ENCODE measurements around the gene DENND1B.

DENND1B gene

GRCh38 chr1:197680311-197680710 lies 95.0 kb downstream of the DENND1B start:
- DNase-seq, result no peak

DNA sequence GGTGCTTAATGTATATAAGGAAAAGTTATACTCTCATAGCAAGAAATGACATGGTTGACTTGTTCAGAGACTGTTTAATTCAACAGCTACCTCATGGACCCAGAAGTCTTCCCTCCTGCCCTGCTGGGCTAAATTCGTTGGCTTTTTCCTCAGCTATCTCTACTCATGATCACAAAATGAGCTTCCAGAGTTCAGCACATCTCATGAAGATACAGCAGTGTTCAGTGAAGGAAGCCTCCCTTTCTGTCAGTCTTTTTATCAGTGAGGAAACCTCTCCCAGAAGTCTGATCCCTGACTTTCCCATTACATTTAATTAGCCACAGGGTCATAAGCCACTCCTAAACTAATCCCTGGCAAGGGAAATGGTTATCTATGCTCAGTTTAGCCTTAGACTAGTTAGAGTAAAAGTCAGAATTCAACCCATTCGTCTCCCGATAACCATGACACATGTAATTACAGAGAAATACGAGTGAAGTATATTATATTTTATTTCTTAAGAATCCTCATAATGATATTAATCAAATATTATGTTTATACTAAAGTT lies 97.5 kb downstream of the DENND1B start:
- no peak for DNase-seq

DNA sequence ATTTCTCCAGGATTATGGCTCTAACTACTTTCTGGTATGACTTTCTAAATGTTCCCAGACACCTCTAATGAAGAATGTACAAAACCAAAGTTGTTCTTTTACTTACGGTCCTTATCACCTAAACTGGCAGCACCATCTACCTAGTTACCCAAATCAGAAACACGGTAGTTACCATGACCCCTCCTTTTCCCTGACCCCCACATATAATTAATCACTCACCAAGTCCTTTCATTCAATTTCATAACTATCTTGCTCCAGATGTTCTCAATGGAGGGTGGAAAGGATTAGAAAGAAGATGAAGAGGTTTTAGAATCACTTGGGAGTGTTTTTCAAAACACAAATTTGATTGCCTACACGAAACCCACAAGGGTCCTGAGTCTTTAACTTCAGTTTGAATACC lies 98.0 kb downstream of the DENND1B start:
- DNase-seq, result no peak

DNA sequence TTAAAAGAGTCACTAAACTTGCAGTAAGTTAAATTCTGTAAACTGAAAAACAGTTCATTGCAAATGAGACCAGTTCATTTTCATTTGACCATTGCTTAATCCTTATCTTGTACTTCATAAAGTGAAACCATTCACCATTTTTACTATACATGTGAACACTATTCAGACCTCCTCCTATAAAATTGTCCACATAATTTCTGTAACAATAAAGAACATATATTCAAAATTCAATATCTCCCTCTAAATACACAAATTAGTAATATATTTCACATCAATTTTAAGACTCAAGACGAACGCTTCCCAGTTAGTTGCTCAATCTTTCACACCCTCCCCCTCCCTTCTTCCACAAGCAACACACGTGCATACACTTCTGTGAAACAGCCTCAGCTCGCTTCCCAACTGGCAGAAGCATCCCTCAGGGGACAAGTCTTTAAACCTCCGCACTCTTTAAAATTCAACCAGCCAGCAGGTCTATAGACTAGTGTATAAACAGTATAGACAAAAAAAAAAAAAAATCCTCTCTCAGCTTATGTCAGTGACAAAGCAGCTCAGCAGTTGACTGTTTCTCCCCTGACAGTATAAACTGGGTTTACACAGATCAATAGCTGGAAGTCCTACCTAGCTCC lies 99.6 kb downstream of the DENND1B start:
- DNase-seq, result no peak

DNA sequence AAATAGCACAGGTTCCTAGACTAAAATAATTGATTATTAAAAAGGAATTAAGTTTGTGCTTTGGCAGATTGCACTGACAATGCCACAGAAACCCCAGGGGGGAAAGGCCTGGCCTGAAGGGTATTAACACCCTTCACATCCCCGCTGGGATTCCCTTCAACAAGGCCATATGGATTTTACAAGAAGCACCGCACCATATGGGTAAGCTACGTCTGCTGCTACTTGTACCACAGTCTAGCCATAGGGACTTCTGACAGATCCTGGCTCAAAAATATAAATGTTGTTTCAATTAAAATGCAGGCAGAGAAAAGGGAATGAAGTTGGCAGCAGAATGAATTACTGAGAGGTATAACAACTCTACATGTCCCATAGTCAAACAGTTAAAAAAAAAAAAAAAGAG lies 101.0 kb downstream of the DENND1B start:
- no peak for DNase-seq

DNA sequence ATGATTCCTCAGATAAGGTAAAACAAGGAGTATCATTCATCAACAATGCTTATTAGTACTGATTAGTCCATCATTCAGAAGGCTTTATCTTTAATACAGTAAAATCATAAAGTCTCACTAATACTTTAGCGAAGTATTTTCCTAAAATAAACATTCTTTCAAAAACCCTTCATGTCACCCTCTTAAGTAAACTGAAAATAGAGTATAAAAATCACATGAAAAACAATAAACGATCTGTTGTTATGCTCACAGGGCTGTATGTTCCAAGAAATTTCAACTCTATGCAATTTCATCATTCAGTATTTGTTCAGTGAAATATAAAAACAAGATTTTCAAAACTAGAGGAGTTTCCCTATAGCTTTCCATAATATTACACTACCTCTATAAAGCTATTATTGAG lies 102.0 kb downstream of the DENND1B start:
- no peak for DNase-seq

GRCh38 chr1:197672347-197672746 lies 102.9 kb downstream of the DENND1B start:
- DNase-seq, result no peak

GRCh38 chr1:197671920-197672319 lies 103.4 kb downstream of the DENND1B start:
- no peak for DNase-seq

GRCh38 chr1:197671140-197671539 lies 104.1 kb downstream of the DENND1B start:
- no peak for DNase-seq

GRCh38 chr1:197666769-197667285 lies 108.5 kb downstream of the DENND1B start:
- DNase-seq, result no peak

GRCh38 chr1:197664391-197664790 lies 110.9 kb downstream of the DENND1B start:
- no peak for DNase-seq

DNA sequence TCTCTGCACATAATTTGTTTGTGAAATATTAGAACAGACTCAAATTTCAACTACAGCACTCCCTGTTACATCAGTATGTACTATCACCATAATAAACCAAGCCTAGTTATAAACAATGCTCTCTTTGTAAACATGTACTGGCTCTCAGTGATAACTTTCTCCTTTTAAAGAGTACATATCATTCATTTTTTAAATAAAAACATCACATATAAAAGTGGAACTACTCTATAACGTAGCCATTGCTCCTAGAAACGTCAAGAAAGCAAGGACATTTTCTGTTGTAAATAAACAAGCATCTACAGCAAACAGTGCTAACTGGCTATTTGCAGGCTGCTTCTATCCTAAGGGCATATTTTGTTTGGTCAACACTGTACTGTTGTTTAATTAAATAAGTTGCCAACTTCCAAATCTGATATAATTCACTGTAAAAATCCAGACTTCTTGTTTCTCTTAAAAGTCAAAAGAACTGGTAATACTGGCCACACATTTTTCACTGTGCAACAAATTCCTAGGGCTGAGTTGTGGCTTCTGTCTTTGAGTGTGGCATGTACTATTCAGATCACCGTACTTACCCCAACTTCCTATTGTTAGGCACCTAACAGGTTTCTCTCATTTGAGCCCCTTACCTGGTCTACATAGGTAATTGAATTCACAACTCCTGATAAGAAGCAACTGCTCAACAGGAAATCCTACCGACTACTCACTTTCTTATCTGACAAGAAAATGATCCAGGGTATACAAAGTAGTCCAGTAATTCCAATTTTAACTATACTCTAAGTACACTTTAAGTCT lies 111.9 kb downstream of the DENND1B start:
- no peak for DNase-seq

GRCh38 chr1:197660389-197660788 lies 114.9 kb downstream of the DENND1B start:
- no peak for DNase-seq

GRCh38 chr1:197659171-197659570 lies 116.1 kb downstream of the DENND1B start:
- no peak for DNase-seq

- DNase-seq, result no peak
Observed at GRCh38 chr1:197649188-197649587, 126.1 kb downstream of the DENND1B start.

- no peak for DNase-seq
Observed at GRCh38 chr1:197638316-197638715, 137.0 kb downstream of the DENND1B start.

GRCh38 chr1:197637406-197637805 lies 137.9 kb downstream of the DENND1B start:
- DNase-seq, result no peak

DNA sequence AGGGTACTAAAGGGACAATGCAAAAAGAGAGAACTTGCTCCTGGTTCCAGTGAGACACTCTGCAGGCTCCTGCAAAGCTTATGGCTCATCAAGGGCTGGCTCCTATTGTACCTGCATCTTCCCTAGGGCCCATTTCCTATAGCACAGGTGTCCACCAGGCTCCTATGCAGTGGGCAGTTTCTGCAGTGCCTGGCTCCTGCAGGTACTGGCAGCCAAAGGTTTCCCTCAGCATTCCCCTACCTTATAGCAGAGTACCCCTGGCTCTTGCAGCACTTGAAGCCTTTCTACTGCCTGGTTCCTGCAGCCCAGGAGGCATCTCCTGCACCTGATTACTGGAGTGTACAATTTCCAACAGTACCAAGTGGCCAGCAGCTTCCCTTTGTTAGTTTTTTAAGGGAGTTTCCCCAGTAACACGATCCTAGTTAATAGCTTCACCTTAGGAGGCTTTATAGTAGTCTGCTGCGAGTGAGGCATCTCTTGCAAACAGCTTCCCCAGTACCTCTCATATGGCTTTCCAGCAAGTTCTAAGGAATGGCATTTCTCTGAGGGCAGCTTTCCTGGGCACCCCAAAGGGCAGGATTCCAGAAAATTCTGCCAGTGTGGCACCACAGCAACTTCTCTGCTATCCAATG lies 141.7 kb downstream of the DENND1B start:
- no peak for DNase-seq

DNA sequence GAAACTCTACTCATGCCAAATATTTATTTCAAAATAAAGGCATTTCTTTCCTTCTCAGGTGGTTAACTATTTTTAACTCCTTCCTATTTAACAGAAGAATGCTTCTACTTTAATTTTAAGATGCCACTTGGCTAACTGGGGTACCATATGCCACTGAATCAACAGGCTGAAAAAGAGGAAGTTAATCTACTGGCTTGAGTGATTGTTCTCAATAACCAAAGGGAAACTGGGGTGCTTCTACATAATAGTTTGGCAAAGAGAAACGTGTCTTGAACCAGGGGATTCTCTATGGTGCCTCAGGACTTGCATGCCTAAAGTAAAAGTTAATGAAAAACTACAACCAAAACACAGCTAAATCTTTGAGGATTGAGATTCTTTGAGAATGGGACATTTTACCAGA lies 142.6 kb downstream of the DENND1B start:
- DNase-seq, result no peak

GRCh38 chr1:197632005-197632404 lies 143.3 kb downstream of the DENND1B start:
- DNase-seq, result no peak

GRCh38 chr1:197622371-197622770 lies 152.9 kb downstream of the DENND1B start:
- no peak for DNase-seq

- no peak for DNase-seq
Observed at GRCh38 chr1:197621761-197622160, 153.5 kb downstream of the DENND1B start.

DNA sequence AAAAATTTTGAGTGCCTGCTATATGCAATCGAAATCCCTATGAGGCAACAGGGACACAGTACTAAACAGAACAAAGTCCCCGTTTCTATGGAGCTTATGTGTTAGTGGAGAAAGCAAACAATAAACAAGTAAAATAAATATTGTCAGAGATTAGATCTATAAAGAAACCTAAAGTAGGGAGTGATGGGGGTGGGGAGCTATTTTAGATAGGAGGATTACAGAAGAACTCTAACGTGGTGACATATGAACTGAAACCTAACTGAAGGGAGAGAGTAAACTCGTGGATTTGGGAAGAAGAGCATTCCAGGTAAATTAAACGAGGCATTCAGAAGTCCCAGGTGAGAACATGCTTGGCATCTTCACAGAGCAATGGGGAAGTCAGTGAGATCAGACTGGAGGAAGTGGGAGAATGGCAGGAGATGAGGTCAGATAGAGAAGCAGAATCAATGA lies 154.5 kb downstream of the DENND1B start:
- no peak for DNase-seq

All from stimulated activated CD4-positive, alpha-beta T cell treated with anti-CD3 and anti-CD28 coated beads, Interleukin-12 subunit alpha, Interleukin-12 subunit beta, amount 100 ng/mL, for 4 hours (primary cell).